Naive thymus-derived CD4-positive, alpha-beta T cell (primary cell): ENCODE measurements around the gene GUCD1. TPM values are rescaled to one million over a fixed set of nuclear protein-coding genes. Genes with fewer than 3 reads are reported as not detected.
"Not testable (repeated sequence)": the region's sequence is repeated elsewhere in the genome, so short reads cannot be mapped to it uniquely, and the experiment has no call there.

Experiments
- ATAC-seq: fragments of 150-1000 bp; cut with Tn5 transposase; 2 replicates; pipeline ENCODE4 v1.10.0; 2021; ENCODE audit warnings: mild to moderate bottlenecking, moderate library complexity
- CTCF ChIA-PET: fragments of 350-600 bp; sonication (Branson Sonifier 250); formaldehyde crosslinking; loops from one replicate; lab custom pipeline; 2021; ENCODE audit warnings: antibody characterized with exemption; lab: Charles Lee
- POLR2A ChIA-PET: fragments of 350-600 bp; sonication (Branson Sonifier 250); formaldehyde crosslinking; loops from one replicate; lab custom pipeline; 2021; ENCODE audit warnings: antibody characterized with exemption, inconsistent platforms; lab: Charles Lee
- DNase-seq, 9 donors: peaks; one replicate each; pipeline versions ENCODE4 v3.0.0 to v3.0.0-alpha.2; 2020 to 2022; ENCODE audit warnings: mixed read lengths in 1 of 9
- H3K27ac ChIP-seq: one replicate; pipeline ENCODE4 v1.7.0; 2013; ENCODE audit warnings: mild to moderate bottlenecking, low read depth, low read length, moderate library complexity
- H3K27me3 ChIP-seq, 2 donors: one replicate each; pipeline ENCODE4 v1.7.0; 2013; ENCODE audit warnings: low read length in 2 of 2, mild to moderate bottlenecking in 2 of 2, moderate library complexity in 2 of 2; ENCODE audit not compliant: control insufficient read depth in 2 of 2, insufficient read depth in 2 of 2
- H3K36me3 ChIP-seq, 3 experiments: 1 replicate in 2 of 3; 2 replicates in 1 of 3; pipeline ENCODE4 v1.7.0; 2013; ENCODE audit warnings: low read length in 3 of 3, mild to moderate bottlenecking in 3 of 3, moderate library complexity in 1 of 3; ENCODE audit not compliant: insufficient read depth in 3 of 3, control insufficient read depth in 2 of 3
- H3K4me1 ChIP-seq, 2 donors: one replicate each; pipeline ENCODE4 v1.7.0; 2013; ENCODE audit warnings: low read length in 2 of 2, mild to moderate bottlenecking in 2 of 2, moderate library complexity in 1 of 2; ENCODE audit not compliant: control insufficient read depth in 2 of 2, insufficient read depth in 2 of 2
- H3K4me3 ChIP-seq: 2 replicates; pipeline ENCODE4 v1.7.0; 2013; ENCODE audit warnings: mild to moderate bottlenecking, low read length
- H3K9me3 ChIP-seq, 3 experiments: 1 replicate in 2 of 3; 2 replicates in 1 of 3; pipeline ENCODE4 v1.7.0; 2013; ENCODE audit warnings: low read length in 3 of 3; ENCODE audit not compliant: control insufficient read depth in 2 of 3
- H3K27ac Mint-ChIP-seq, 9 donors: one replicate each; pipeline ENCODE4 v1.8.0; 2020 to 2022; ENCODE audit warnings: mixed read lengths in 9 of 9, mild to moderate bottlenecking in 8 of 9, moderate library complexity in 5 of 9, inconsistent platforms in 2 of 9
- H3K27me3 Mint-ChIP-seq, 5 donors: one replicate each; pipeline ENCODE4 v1.8.0; 2021 to 2022; ENCODE audit warnings: mixed read lengths in 5 of 5, mild to moderate bottlenecking in 1 of 5
- H3K36me3 Mint-ChIP-seq, 5 donors: one replicate each; pipeline ENCODE4 v1.8.0; 2020 to 2022; ENCODE audit warnings: mixed read lengths in 5 of 5, mild to moderate bottlenecking in 3 of 5, inconsistent platforms in 1 of 5
- H3K4me1 Mint-ChIP-seq, 7 donors: one replicate each; pipeline ENCODE4 v1.8.0; 2020 to 2022; ENCODE audit warnings: mixed read lengths in 7 of 7, mild to moderate bottlenecking in 3 of 7, inconsistent platforms in 1 of 7
- H3K4me3 Mint-ChIP-seq, 10 donors: one replicate each; pipeline ENCODE4 v1.8.0; 2020 to 2022; ENCODE audit warnings: mild to moderate bottlenecking in 10 of 10, mixed read lengths in 10 of 10, moderate library complexity in 6 of 10, inconsistent platforms in 2 of 10
- H3K9me3 Mint-ChIP-seq, 11 donors: one replicate each; pipeline ENCODE4 v1.8.0; 2020 to 2022; ENCODE audit warnings: mixed read lengths in 11 of 11, mild to moderate bottlenecking in 4 of 11, inconsistent platforms in 1 of 11, moderate library complexity in 1 of 11
- intact Hi-C, 2 donors: fragments of 100-400 bp; cut with micrococcal nuclease; formaldehyde crosslinking; loops; one replicate each; pipeline ENCODE4 v1.15.1; 2023
- polyA plus RNA-seq, 2 donors: library from polyadenylated mRNA; unstranded; fragments of 300-500 nt; fragmentation: Illumina TruSeq; gene quantifications; one replicate each; pipeline ENCODE4 v1.2.3, GENCODE V29; 2021
- total RNA-seq, 6 experiments: library from RNA in 5 of 6; stranded (reverse) in 5 of 6; gene quantifications; 1 replicate in 5 of 6; 2 replicates in 1 of 6; pipeline ENCODE4 v1.2.3 and lab custom pipeline; 2021 to 2026

The GUCD1 gene
- total and polyA plus RNA-seq, 7 experiments from 2014 or later, result 33.1 to 131 (median 61.7) TPM

- H3K27me3 Mint-ChIP-seq, result no peaks in the 10 kb centered on the region
- H3K36me3 Mint-ChIP-seq, result peaks cover 0 to 21% (median 4%) of the 10 kb centered on the region in 5 donors
- H3K4me1 Mint-ChIP-seq, result peaks cover 0 to 3% (median 0%) of the 10 kb centered on the region in 7 donors
- Histone ChIP-seq H3K4me3 (no peak overlapping the region), H3K27ac (no peak overlapping the region), H3K27me3 (no peaks in the 10 kb centered on the region), H3K36me3 (peaks cover 0 to 58% (median 4%) of the 10 kb centered on the region in 3 experiments), H3K4me1 (no peaks in the 10 kb centered on the region), H3K9me3 (no peaks in the 10 kb centered on the region)
- peak overlapping the region in 1 of 9 donors; percentile 8 for H3K27ac Mint-ChIP-seq
- ChIA-PET CTCF (no interaction called here), POLR2A (no interaction called here)
- intact Hi-C loops, result no loop called here
- H3K9me3 Mint-ChIP-seq, result no peaks in the 10 kb centered on the region
- ATAC-seq (no peak), DNase-seq (no peak)
- no peak overlapping the region for H3K4me3 Mint-ChIP-seq
These were observed 14.5 kb downstream of the GUCD1 start for GRCh38 chr22:24540470-24540869.

DNA sequence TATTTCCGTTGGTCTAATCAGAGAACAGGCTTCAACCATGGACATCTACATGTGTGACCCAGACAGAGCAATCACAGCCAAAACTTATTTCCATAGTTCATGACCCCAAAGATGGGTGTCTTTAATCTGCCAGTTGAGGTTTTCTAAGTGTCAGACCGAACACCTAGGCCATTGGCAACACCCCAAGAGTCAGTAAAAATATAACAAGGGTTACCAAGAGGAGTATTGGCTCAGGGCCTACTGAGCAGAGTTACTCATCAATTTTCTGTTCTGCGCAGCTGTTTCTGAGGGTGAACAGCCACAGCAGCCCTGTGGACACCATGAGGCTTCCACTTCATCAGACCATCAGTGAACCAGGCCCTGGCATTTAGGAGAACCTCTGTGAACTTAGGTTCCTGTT is 18.8 kb downstream of the GUCD1 start:
- POLR2A ChIA-PET, result no interaction called here
- Histone ChIP-seq H3K27me3 (no peaks in the 10 kb centered on the region), H3K9me3 (no peaks in the 10 kb centered on the region), H3K4me3 (no peak overlapping the region), H3K36me3 (peaks cover 0 to 16% (median 0%) of the 10 kb centered on the region in 3 experiments), H3K27ac (no peak overlapping the region), H3K4me1 (no peaks in the 10 kb centered on the region)
- Mint-ChIP-seq H3K4me1 (no peaks in the 10 kb centered on the region), H3K9me3 (no peaks in the 10 kb centered on the region), H3K36me3 (peaks cover 0 to 14% (median 4%) of the 10 kb centered on the region in 5 donors), H3K27ac (no peak overlapping the region), H3K4me3 (no peak overlapping the region), H3K27me3 (no peaks in the 10 kb centered on the region)
- intact Hi-C loops, result no loop called here
- DNase-seq, result no peak
- no peak for ATAC-seq
- CTCF ChIA-PET, result no interaction called here

- no peak for DNase-seq
- peaks cover 0 to 8% (median 0%) of the 10 kb centered on the region in 3 experiments for H3K36me3 ChIP-seq
- Mint-ChIP-seq H3K9me3 (no peaks in the 10 kb centered on the region), H3K36me3 (peaks cover 0 to 9% (median 4%) of the 10 kb centered on the region in 5 donors), H3K27me3 (peaks cover 0 to 2% (median 0%) of the 10 kb centered on the region in 5 donors), H3K4me3 (no peak overlapping the region), H3K4me1 (no peaks in the 10 kb centered on the region), H3K27ac (no peak overlapping the region)
- H3K9me3 ChIP-seq, result no peaks in the 10 kb centered on the region
- no peak overlapping the region for H3K27ac ChIP-seq
- ATAC-seq, result no peak
- H3K27me3 ChIP-seq, result no peaks in the 10 kb centered on the region
- intact Hi-C loops, result no loop called here
- H3K4me1 ChIP-seq, result no peaks in the 10 kb centered on the region
- ChIA-PET CTCF (no interaction called here), POLR2A (no interaction called here)
- no peak overlapping the region for H3K4me3 ChIP-seq
These were observed 19.6 kb downstream of the GUCD1 start for GRCh38 chr22:24535348-24535747.

GRCh38 chr22:24532075-24532474 is 22.9 kb downstream of the GUCD1 start:
- no peaks in the 10 kb centered on the region for H3K4me1 Mint-ChIP-seq
- Histone ChIP-seq H3K9me3 (no peaks in the 10 kb centered on the region), H3K36me3 (no peaks in the 10 kb centered on the region), H3K4me1 (no peaks in the 10 kb centered on the region), H3K27me3 (no peaks in the 10 kb centered on the region), H3K27ac (no peak overlapping the region), H3K4me3 (no peak overlapping the region)
- POLR2A ChIA-PET, result no interaction called here
- no peaks in the 10 kb centered on the region for H3K36me3 Mint-ChIP-seq
- no peak for DNase-seq
- H3K9me3 Mint-ChIP-seq, result no peaks in the 10 kb centered on the region
- H3K27ac Mint-ChIP-seq, result no peak overlapping the region
- H3K4me3 Mint-ChIP-seq, result no peak overlapping the region
- intact Hi-C loops, result no loop called here
- no peak for ATAC-seq
- H3K27me3 Mint-ChIP-seq, result peaks cover 0 to 8% (median 0%) of the 10 kb centered on the region in 5 donors
- CTCF ChIA-PET, result no interaction called here

- H3K4me1 ChIP-seq, DNase-seq, H3K27me3 ChIP-seq, CTCF ChIA-PET, H3K9me3 ChIP-seq, H3K36me3 ChIP-seq, POLR2A ChIA-PET, H3K27ac Mint-ChIP-seq, H3K36me3 Mint-ChIP-seq, H3K27me3 Mint-ChIP-seq, H3K9me3 Mint-ChIP-seq, ATAC-seq, H3K4me3 Mint-ChIP-seq, H3K27ac ChIP-seq, H3K4me1 Mint-ChIP-seq, H3K4me3 ChIP-seq, intact Hi-C loops: not testable (repeated sequence)
These were observed 24.0 kb downstream of the GUCD1 start for GRCh38 chr22:24530968-24531367.

GRCh38 chr22:24529898-24530297 is 25.0 kb downstream of the GUCD1 start:
- Mint-ChIP-seq H3K9me3 (no peaks in the 10 kb centered on the region), H3K27me3 (peaks cover 0 to 8% (median 0%) of the 10 kb centered on the region in 5 donors), H3K36me3 (no peaks in the 10 kb centered on the region), H3K4me3 (no peak overlapping the region), H3K4me1 (peaks cover 0 to 8% (median 5%) of the 10 kb centered on the region in 7 donors), H3K27ac (peak overlapping the region in 1 of 9 donors; percentile 79)
- ChIA-PET CTCF (no interaction called here), POLR2A (interaction anchor here (0.6 kb wide), 2 partner anchors 103 to 938 kb away, joined by 3 read pairs; no protein-coding TSS in a partner anchor)
- intact Hi-C loops, result loop anchor here in 1 of 2 donors (5.0 kb wide), 1 partner anchor 548 kb away; the partner anchor contains the start of gene GSTT2
- DNase-seq (no peak), ATAC-seq (no peak)
- Histone ChIP-seq H3K4me3 (no peak overlapping the region), H3K4me1 (no peaks in the 10 kb centered on the region), H3K27me3 (no peaks in the 10 kb centered on the region), H3K27ac (no peak overlapping the region), H3K36me3 (no peaks in the 10 kb centered on the region), H3K9me3 (no peaks in the 10 kb centered on the region)

GRCh38 chr22:24526191-24526590 is 28.7 kb downstream of the GUCD1 start:
- ChIA-PET POLR2A (no interaction called here), CTCF (interaction anchor here (0.7 kb wide), 1 partner anchor 70 kb away, joined by 3 read pairs; no protein-coding TSS in a partner anchor)
- Histone ChIP-seq H3K9me3 (no peaks in the 10 kb centered on the region), H3K27me3 (no peaks in the 10 kb centered on the region), H3K4me1 (no peaks in the 10 kb centered on the region), H3K4me3 (no peak overlapping the region), H3K36me3 (no peaks in the 10 kb centered on the region), H3K27ac (no peak overlapping the region)
- peaks cover 0 to 12% (median 9%) of the 10 kb centered on the region in 7 donors for H3K4me1 Mint-ChIP-seq
- no peaks in the 10 kb centered on the region for H3K36me3 Mint-ChIP-seq
- intact Hi-C loops, result loop anchor here in 1 of 2 donors (5.0 kb wide), 1 partner anchor 544 kb away; the partner anchor contains the start of gene GSTT2
- H3K27ac Mint-ChIP-seq, result no peak overlapping the region
- H3K27me3 Mint-ChIP-seq, result peaks cover 0 to 8% (median 0%) of the 10 kb centered on the region in 5 donors
- DNase-seq, result no peak
- H3K9me3 Mint-ChIP-seq, result no peaks in the 10 kb centered on the region
- no peak overlapping the region for H3K4me3 Mint-ChIP-seq
- ATAC-seq, result no peak
